CD4-positive, alpha-beta T cell (primary cell): ENCODE measurements around the gene PSMD8. TPM values are rescaled to one million over a fixed set of nuclear protein-coding genes. Genes with fewer than 3 reads are reported as not detected.

Source experiments
- ATAC-seq: fragments of 200-7000 bp; cut with Tn5 transposase; one replicate; pipeline ENCODE4 v1.10.0; 2022; ENCODE audit warnings: mild to moderate bottlenecking; ENCODE audit not compliant: poor library complexity
- CTCF ChIA-PET: fragments of 350-600 bp; sonication (Branson Sonifier 250); formaldehyde crosslinking; loops from one replicate; lab custom pipeline; 2021; ENCODE audit warnings: antibody characterized with exemption, inconsistent platforms; lab: Charles Lee
- POLR2A ChIA-PET: fragments of 350-600 bp; sonication (Branson Sonifier 250); formaldehyde crosslinking; loops from one replicate; lab custom pipeline; 2021; ENCODE audit warnings: antibody characterized with exemption, inconsistent platforms; lab: Charles Lee
- DNase-seq, 14 experiments: peaks; one replicate each; pipeline ENCODE4 v3.0.0-alpha.2; 2013 to 2020; ENCODE audit warnings: mixed read lengths in 2 of 14
- H3K27ac ChIP-seq, 2 donors: one replicate each; pipeline versions ENCODE4 v1.5.1 to v1.7.0; 2013; ENCODE audit warnings: low read length in 2 of 2, low read depth in 1 of 2, mild to moderate bottlenecking in 1 of 2
- H3K27me3 ChIP-seq, 2 experiments: 1 replicate in 1 of 2; 2 replicates in 1 of 2; pipeline versions ENCODE4 v1.6.1 to v1.7.0; 2013; ENCODE audit warnings: low read length in 2 of 2, control low read depth in 1 of 2, mild to moderate bottlenecking in 1 of 2, moderate library complexity in 1 of 2; ENCODE audit not compliant: insufficient read depth in 2 of 2, control insufficient read depth in 1 of 2
- H3K36me3 ChIP-seq: one replicate; pipeline ENCODE4 v1.6.1; 2013; ENCODE audit warnings: low read length, control low read depth; ENCODE audit not compliant: insufficient read depth
- H3K4me1 ChIP-seq: one replicate; pipeline ENCODE4 v1.6.1; 2013; ENCODE audit warnings: low read length, control low read depth; ENCODE audit not compliant: insufficient read depth
- H3K4me3 ChIP-seq: one replicate; pipeline ENCODE4 v1.5.1; 2013; ENCODE audit warnings: mild to moderate bottlenecking, low read length, moderate library complexity
- H3K9me3 ChIP-seq, 2 experiments: 1 replicate in 1 of 2; 2 replicates in 1 of 2; pipeline versions ENCODE4 v1.6.1 to v1.7.0; 2013; ENCODE audit warnings: low read length in 2 of 2, mild to moderate bottlenecking in 2 of 2, control low read depth in 1 of 2, moderate library complexity in 1 of 2; ENCODE audit not compliant: control insufficient read depth in 1 of 2, insufficient read depth in 1 of 2
- H3K27ac Mint-ChIP-seq: one replicate; pipeline ENCODE4 v1.8.0; 2020; ENCODE audit warnings: mixed read lengths
- H3K27me3 Mint-ChIP-seq: one replicate; pipeline ENCODE4 v1.8.0; 2021; ENCODE audit warnings: mixed read lengths
- H3K36me3 Mint-ChIP-seq: one replicate; pipeline ENCODE4 v1.8.0; 2021; ENCODE audit warnings: low read depth, mixed read lengths
- H3K4me1 Mint-ChIP-seq: one replicate; pipeline ENCODE4 v1.8.0; 2021; ENCODE audit warnings: low read depth, mixed read lengths
- H3K4me3 Mint-ChIP-seq: one replicate; pipeline ENCODE4 v1.8.0; 2020; ENCODE audit warnings: mild to moderate bottlenecking, mixed read lengths
- H3K9me3 Mint-ChIP-seq: one replicate; pipeline ENCODE4 v1.8.0; 2020; ENCODE audit warnings: mixed read lengths
- CTCF ChIP-seq: fragments of 200-600 bp; IDR thresholded peaks from one replicate; pipeline ENCODE4 v1.8.0; 2022; ENCODE audit warnings: antibody characterized with exemption, mild to moderate bottlenecking
- intact Hi-C, 2 experiments: fragments of 100-400 bp; cut with DNase I in 1 of 2; cut with micrococcal nuclease in 1 of 2; formaldehyde crosslinking; loops; one replicate each; pipeline versions ENCODE4 v1.15.1 to v1.9.0; 2023 to 2025; cut with DNase I, micrococcal nuclease
- polyA plus RNA-seq, 2 donors: library from polyadenylated mRNA; unstranded; fragments of 120-200 nt; gene quantifications; one replicate each; pipeline ENCODE4 v1.2.1, GENCODE V29; 2013
- total RNA-seq, 174 experiments: library from RNA in 2 of 174; stranded (reverse) in 2 of 174; gene quantifications; one replicate each; pipeline ENCODE4 v1.2.3 and lab custom pipeline; 2021 to 2026

Gene PSMD8
- total RNA-seq = 10 to 100 TPM; 61.2 to 64.4 TPM
- polyA plus RNA-seq (2013, experiment 1 of 2) = 86.9 TPM
- 90.8 TPM for polyA plus RNA-seq (2013, experiment 2 of 2)
- 61.7 to 344 (median 86.8) reads per million in 172 experiments for total RNA-seq (lab: John Stamatoyannopoulos, UW)

- Histone ChIP-seq H3K27ac (peak within 1 kb of the TSS; percentile 77 to 89), H3K36me3 (peaks cover 23% of the 10 kb centered on the region), H3K4me3 (peak within 1 kb of the TSS; percentile 93), H3K27me3 (no peaks in the 10 kb centered on the region), H3K4me1 (peaks cover 34% of the 10 kb centered on the region), H3K9me3 (no peaks in the 10 kb centered on the region)
- DNase-seq (peak; percentile 95 to 100 (median 98)), ATAC-seq (peak; percentile 96)
- H3K9me3 Mint-ChIP-seq = no peaks in the 10 kb centered on the region
- peak; percentile 19 for TF ChIP-seq CTCF
- peak within 1 kb of the TSS; percentile 99 for H3K4me3 Mint-ChIP-seq
- H3K27me3 Mint-ChIP-seq = peaks cover 6% of the 10 kb centered on the region
- H3K27ac Mint-ChIP-seq = peak within 1 kb of the TSS; percentile 89
- ChIA-PET CTCF (interaction anchor here (0.6 to 2.5 kb wide), 13 partner anchors 13 to 556 kb away, joined by 3 to 36 read pairs (median 4); partner anchors contain the start of genes CATSPERG, FAM98C, GGN and MRPS12), POLR2A (interaction anchor here (0.6 to 2.1 kb wide), 29 partner anchors 11 to 1911 kb away, joined by 3 to 73 read pairs (median 6); partner anchors contain the start of genes ACTN4, AKT2, CATSPERG and ECH1)
- H3K4me1 Mint-ChIP-seq = peaks cover 30% of the 10 kb centered on the region
- H3K36me3 Mint-ChIP-seq = peaks cover 42% of the 10 kb centered on the region
- intact Hi-C loops = loop anchor here (1.0 to 5.0 kb wide), 9 partner anchors 14 to 1202 kb away; partner anchors contain the start of genes CATSPERG (in 2 of the 2), WDR87 (in 2 of the 2), FAM98C (in 1 of the 2) and GGN (in 1 of the 2)
These were observed at the start of gene PSMD8 for GRCh38 chr19:38374332-38375097. TSS of gene PSMD8 (plus strand) at chr19:38374571. CDS start at chr19:38374602, 31 bp downstream.

- Histone ChIP-seq H3K27me3 (no peaks in the 10 kb centered on the region), H3K27ac (no peak overlapping the region), H3K4me1 (peaks cover 2% of the 10 kb centered on the region), H3K36me3 (peaks cover 37% of the 10 kb centered on the region), H3K9me3 (no peaks in the 10 kb centered on the region), H3K4me3 (no peak overlapping the region)
- H3K4me1 Mint-ChIP-seq = peaks cover 13% of the 10 kb centered on the region
- ChIA-PET POLR2A (no interaction called here), CTCF (no interaction called here)
- H3K27ac Mint-ChIP-seq = no peak overlapping the region
- no peaks in the 10 kb centered on the region for H3K9me3 Mint-ChIP-seq
- intact Hi-C loops = no loop called here
- H3K36me3 Mint-ChIP-seq = peaks cover 45% of the 10 kb centered on the region
- H3K4me3 Mint-ChIP-seq = no peak overlapping the region
- TF ChIP-seq CTCF = no peak
- DNase-seq = no peak
- H3K27me3 Mint-ChIP-seq = no peaks in the 10 kb centered on the region
- ATAC-seq = no peak
These were observed 47.8 kb upstream of the PSMD8 start for GRCh38 chr19:38326591-38326990.

GRCh38 chr19:38329651-38330050 lies 44.7 kb upstream of the PSMD8 start:
- ATAC-seq (no peak), DNase-seq (no peak)
- H3K9me3 Mint-ChIP-seq = no peaks in the 10 kb centered on the region
- Histone ChIP-seq H3K27me3 (no peaks in the 10 kb centered on the region), H3K27ac (no peak overlapping the region), H3K36me3 (peaks cover 29% of the 10 kb centered on the region), H3K4me3 (no peak overlapping the region), H3K9me3 (no peaks in the 10 kb centered on the region), H3K4me1 (no peaks in the 10 kb centered on the region)
- peaks cover 39% of the 10 kb centered on the region for H3K36me3 Mint-ChIP-seq
- no peak overlapping the region for H3K4me3 Mint-ChIP-seq
- H3K4me1 Mint-ChIP-seq = no peaks in the 10 kb centered on the region
- CTCF ChIA-PET = no interaction called here
- no peak for TF ChIP-seq CTCF
- intact Hi-C loops = no loop called here
- POLR2A ChIA-PET = no interaction called here
- H3K27me3 Mint-ChIP-seq = no peaks in the 10 kb centered on the region
- no peak overlapping the region for H3K27ac Mint-ChIP-seq
